Ascending aorta (tissue), 2 donors: Measurements from ENCODE around the gene ZNF766. TPM values are rescaled to one million over a fixed set of nuclear protein-coding genes. Genes with fewer than 3 reads are reported as not detected.
A peak's percentile ranks its signal among the peaks of the same experiment; 100 is the strongest.

Experiments
- DNase-seq, 2 donors: peaks; one replicate each; pipeline ENCODE4 v3.0.0-alpha.2; 2019; ENCODE audit warnings: low spot score in 2 of 2
- H3K27ac ChIP-seq, 2 donors: fragments of 200-600 bp; sonication (generic); one replicate each; pipeline ENCODE4 v1.5.1; 2016 to 2017; ENCODE audit warnings: mild to moderate bottlenecking in 1 of 2
- H3K27me3 ChIP-seq: fragments of 200-600 bp; sonication (generic); one replicate; pipeline ENCODE4 v1.5.1; 2017
- H3K36me3 ChIP-seq, 2 donors: fragments of 200-600 bp; sonication (generic); one replicate each; pipeline ENCODE4 v1.5.1; 2016
- H3K4me1 ChIP-seq, 2 donors: fragments of 200-600 bp; sonication (generic); one replicate each; pipeline ENCODE4 v1.5.1; 2016 to 2017; ENCODE audit warnings: mild to moderate bottlenecking in 1 of 2
- H3K4me3 ChIP-seq, 2 donors: fragments of 200-600 bp; sonication (generic); one replicate each; pipeline ENCODE4 v1.5.1; 2016 to 2017; ENCODE audit warnings: mild to moderate bottlenecking in 1 of 2
- H3K9me3 ChIP-seq, 2 donors: fragments of 200-600 bp; sonication (generic); one replicate each; pipeline ENCODE4 v1.5.1; 2016
- intact Hi-C: fragments of 100-400 bp; cut with DNase I; formaldehyde crosslinking; loops from one replicate; pipeline ENCODE4 v1.15.1; 2023
- total RNA-seq: library from RNA; depleted of rRNA; stranded (reverse); fragments of >200 nt; gene quantifications from one replicate; pipeline ENCODE4 v1.1.0, GENCODE V29; 2016
- TF ChIP-seq, protein P1 (sequence below), 3 experiments: fragments of 200-600 bp in 2 of 3; fragments of 450-650 bp in 1 of 3; sonication (generic) in 2 of 3; IDR thresholded peaks; one replicate each; pipeline ENCODE4 v1.5.1; 2016 to 2019; ENCODE audit warnings: antibody characterized with exemption in 3 of 3, mild to moderate bottlenecking in 1 of 3, moderate library complexity in 1 of 3

Gene ZNF766
- total RNA-seq, result 2.3 TPM

DNA sequence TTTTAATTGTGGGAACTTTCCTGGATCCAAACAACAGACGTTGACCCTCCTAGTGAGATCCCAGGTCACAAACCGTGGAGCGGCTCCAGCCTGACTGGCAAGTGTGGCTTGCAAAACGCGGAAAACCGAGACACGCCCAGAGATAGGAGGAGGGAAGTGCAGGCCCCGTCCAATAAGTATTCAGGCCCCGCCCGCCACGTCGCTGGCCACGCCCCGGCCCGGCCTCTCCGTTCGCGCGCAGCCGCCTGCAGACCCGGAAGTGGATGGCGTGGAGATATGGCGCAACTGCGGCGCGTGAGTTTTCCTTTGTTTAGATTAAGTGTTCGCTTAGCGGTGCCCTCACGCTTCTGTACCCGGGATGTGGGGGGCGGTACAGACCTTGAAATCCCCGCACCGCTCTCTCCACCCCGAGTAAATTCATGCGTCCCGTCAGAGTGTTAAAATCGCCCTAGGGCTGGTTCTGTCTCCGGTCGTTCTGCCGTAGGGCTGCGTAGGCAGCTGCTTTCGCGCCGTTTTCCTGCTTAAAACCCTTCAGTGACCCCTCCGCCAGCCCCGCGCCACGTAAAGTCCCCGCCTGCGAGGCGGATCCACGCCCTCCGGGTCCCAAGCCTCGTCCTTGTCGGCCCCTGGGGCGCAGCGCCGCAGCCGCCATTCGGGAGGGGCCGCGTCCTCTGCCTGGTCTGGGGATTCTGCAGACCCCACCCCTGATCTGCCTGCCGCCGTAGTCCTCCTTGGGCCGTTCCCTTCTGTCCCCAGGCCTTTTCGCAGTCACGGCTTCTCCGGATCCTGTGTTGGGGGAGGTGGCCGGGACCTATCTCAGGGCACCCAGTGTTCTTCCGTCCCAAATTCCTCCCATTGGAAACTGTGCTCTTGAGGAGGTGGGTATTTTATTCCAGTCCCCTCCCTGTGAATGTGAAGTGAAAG, at the start of gene ZNF766:
TSS of gene ZNF766 (plus strand) at position 250 of the 924 bp plus-strand sequence. CDS start at position 277, 27 bp downstream.
- TF ChIP-seq, protein P1, sequence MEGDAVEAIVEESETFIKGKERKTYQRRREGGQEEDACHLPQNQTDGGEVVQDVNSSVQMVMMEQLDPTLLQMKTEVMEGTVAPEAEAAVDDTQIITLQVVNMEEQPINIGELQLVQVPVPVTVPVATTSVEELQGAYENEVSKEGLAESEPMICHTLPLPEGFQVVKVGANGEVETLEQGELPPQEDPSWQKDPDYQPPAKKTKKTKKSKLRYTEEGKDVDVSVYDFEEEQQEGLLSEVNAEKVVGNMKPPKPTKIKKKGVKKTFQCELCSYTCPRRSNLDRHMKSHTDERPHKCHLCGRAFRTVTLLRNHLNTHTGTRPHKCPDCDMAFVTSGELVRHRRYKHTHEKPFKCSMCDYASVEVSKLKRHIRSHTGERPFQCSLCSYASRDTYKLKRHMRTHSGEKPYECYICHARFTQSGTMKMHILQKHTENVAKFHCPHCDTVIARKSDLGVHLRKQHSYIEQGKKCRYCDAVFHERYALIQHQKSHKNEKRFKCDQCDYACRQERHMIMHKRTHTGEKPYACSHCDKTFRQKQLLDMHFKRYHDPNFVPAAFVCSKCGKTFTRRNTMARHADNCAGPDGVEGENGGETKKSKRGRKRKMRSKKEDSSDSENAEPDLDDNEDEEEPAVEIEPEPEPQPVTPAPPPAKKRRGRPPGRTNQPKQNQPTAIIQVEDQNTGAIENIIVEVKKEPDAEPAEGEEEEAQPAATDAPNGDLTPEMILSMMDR (IDR thresholded peaks at IDR 0.05), result no peak
- Histone ChIP-seq H3K9me3 (no peaks in the 10 kb centered on the region), H3K4me1 (peaks cover 5 to 14% of the 10 kb centered on the region in 2 donors), H3K27me3 (no peaks in the 10 kb centered on the region), H3K27ac (peak within 1 kb of the TSS; percentile 98), H3K36me3 (peaks cover 0 to 15% of the 10 kb centered on the region in 2 donors), H3K4me3 (peak within 1 kb of the TSS; percentile 92 to 99)
- DNase-seq, result peak; percentile 89 to 99
- intact Hi-C loops, result loop anchor here (1.0 kb wide), 2 partner anchors 28 to 130 kb away; partner anchors contain the start of genes ZNF480 and ZNF616

DNA sequence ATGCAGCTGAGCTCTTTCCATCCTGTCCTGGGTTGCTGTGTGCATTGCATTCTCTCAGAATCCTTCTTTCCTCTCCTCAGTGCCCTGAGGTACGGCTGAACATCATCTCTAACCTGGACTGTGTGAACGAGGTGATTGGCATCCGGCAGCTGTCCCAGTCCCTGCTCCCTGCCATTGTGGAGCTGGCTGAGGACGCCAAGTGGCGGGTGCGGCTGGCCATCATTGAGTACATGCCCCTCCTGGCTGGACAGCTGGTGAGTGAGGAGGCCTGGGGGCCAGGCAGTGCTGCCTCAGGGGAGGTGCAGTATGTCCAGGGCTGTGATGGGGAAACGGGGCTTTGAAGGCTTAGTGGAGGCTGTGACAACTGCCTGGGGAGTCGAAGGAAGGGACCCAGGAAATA, 49.8 kb upstream of the ZNF766 start:
- Histone ChIP-seq H3K9me3 (no peaks in the 10 kb centered on the region), H3K4me3 (no peak overlapping the region), H3K4me1 (no peaks in the 10 kb centered on the region), H3K36me3 (peaks cover 99 to 100% of the 10 kb centered on the region in 2 donors), H3K27ac (no peak overlapping the region), H3K27me3 (no peaks in the 10 kb centered on the region)
- intact Hi-C loops, result no loop called here
- DNase-seq, result peak in 1 of 2 donors; percentile 53
- TF ChIP-seq, protein P1 (IDR thresholded peaks at IDR 0.05), result no peak

DNA sequence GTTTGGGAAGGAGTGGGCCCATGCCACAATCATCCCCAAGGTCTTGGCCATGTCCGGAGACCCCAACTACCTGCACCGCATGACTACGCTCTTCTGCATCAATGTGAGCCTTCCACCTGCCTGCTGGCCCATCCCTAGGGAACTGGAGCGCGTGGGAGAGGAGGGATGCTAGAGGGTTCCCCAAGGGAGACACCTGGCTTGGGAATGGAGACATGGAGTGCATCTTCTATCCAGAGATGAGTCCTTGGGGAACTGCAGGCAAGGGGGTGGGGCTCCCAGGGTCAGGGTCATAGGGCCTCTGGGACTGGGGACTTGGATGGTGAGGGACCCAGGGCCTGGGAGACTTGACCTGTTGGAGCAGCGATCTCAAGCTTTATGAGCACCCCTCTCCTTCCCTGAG, 48.4 kb upstream of the ZNF766 start:
- Histone ChIP-seq H3K4me3 (no peak overlapping the region), H3K27me3 (no peaks in the 10 kb centered on the region), H3K4me1 (no peaks in the 10 kb centered on the region), H3K36me3 (peaks cover 96 to 100% of the 10 kb centered on the region in 2 donors), H3K27ac (no peak overlapping the region), H3K9me3 (no peaks in the 10 kb centered on the region)
- peak in 1 of 2 donors; percentile 19 for DNase-seq
- intact Hi-C loops, result no loop called here
- TF ChIP-seq, protein P1 (IDR thresholded peaks at IDR 0.05), result no peak

DNA sequence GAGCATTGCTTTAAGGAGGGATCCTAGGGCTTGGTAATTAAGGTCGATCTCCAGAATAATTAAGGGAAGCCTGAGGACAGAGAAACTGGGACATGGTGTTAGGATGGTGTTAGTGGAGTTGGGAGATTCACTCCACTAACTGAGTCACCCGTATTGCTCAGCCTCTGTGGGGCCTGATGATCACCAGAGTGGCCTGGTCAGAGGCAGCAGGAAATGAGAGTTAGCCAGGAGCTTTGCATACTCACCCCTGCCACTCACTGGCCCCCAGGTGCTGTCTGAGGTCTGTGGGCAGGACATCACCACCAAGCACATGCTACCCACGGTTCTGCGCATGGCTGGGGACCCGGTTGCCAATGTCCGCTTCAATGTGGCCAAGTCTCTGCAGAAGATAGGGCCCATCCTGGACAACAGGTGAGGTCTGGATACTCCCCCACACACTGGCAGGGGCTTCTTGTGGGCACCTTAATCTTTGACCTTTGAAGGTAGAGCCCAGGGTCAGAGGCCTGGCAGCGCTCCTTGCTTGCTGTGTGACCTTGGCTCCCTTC, 47.5 kb upstream of the ZNF766 start:
- Histone ChIP-seq H3K4me1 (no peaks in the 10 kb centered on the region), H3K27ac (no peak overlapping the region), H3K36me3 (peaks cover 96 to 100% of the 10 kb centered on the region in 2 donors), H3K9me3 (no peaks in the 10 kb centered on the region), H3K4me3 (no peak overlapping the region), H3K27me3 (no peaks in the 10 kb centered on the region)
- TF ChIP-seq, protein P1 (IDR thresholded peaks at IDR 0.05), result no peak
- intact Hi-C loops, result no loop called here
- peak in 1 of 2 donors; percentile 24 for DNase-seq

DNA sequence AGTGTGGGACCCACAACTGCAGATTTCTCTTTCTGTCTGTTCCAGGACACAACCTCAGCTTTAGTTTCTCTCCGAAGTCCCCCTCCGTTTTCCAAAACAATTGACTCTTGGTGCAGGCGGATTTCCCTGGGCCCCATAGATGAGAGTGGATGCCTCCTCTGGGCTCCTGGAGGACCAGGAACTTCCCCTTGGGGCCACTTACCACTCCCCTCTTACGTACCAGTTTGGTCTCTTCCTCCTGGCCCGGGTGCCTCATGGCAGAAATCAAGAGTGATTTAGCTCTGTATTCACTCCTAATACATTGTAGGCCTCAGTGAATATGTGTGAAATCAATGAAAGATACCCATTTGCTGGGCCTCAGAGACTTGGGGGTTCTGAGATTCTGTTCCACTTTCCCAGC, 45.2 kb upstream of the ZNF766 start:
- DNase-seq, result peak in 1 of 2 donors; percentile 39
- Histone ChIP-seq H3K4me3 (no peak overlapping the region), H3K27ac (no peak overlapping the region), H3K4me1 (no peaks in the 10 kb centered on the region), H3K9me3 (no peaks in the 10 kb centered on the region), H3K27me3 (no peaks in the 10 kb centered on the region), H3K36me3 (peaks cover 86 to 89% of the 10 kb centered on the region in 2 donors)
- intact Hi-C loops, result no loop called here
- TF ChIP-seq, protein P1 (IDR thresholded peaks at IDR 0.05), result no peak
